Activated naive CD8-positive, alpha-beta T cell treated with anti-CD3 and anti-CD28 coated beads, Interleukin-2, amount 10 ng/mL, durations not matched to agents 7 days and 5 days (primary cell): Measurements from ENCODE around the gene SLC8A1. TPM values are rescaled to one million over a fixed set of nuclear protein-coding genes. Genes with fewer than 3 reads are reported as not detected.

Experiments used
- ATAC-seq: fragments of 150-1000 bp; cut with Tn5 transposase; one replicate; pipeline ENCODE4 v1.10.0; 2021; ENCODE audit warnings: low read depth, moderate library complexity
- POLR2A ChIA-PET: fragments of 350-600 bp; sonication (Branson Sonifier 250); formaldehyde crosslinking; loops from one replicate; lab custom pipeline; 2021; ENCODE audit warnings: antibody characterized with exemption; lab: Charles Lee
- DNase-seq: peaks from one replicate; pipeline ENCODE4 v3.0.0; 2021
- H3K27ac Mint-ChIP-seq: one replicate; pipeline ENCODE4 v1.8.0; 2022; ENCODE audit warnings: mild to moderate bottlenecking, mixed read lengths
- H3K27me3 Mint-ChIP-seq: one replicate; pipeline ENCODE4 v1.8.0; 2022; ENCODE audit warnings: mild to moderate bottlenecking, moderate library complexity, mixed read lengths
- H3K36me3 Mint-ChIP-seq: one replicate; pipeline ENCODE4 v1.8.0; 2021; ENCODE audit warnings: mild to moderate bottlenecking, mixed read lengths
- H3K4me1 Mint-ChIP-seq: one replicate; pipeline ENCODE4 v1.8.0; 2021; ENCODE audit warnings: mixed read lengths
- H3K4me3 Mint-ChIP-seq: one replicate; pipeline ENCODE4 v1.8.0; 2022; ENCODE audit warnings: mild to moderate bottlenecking, moderate library complexity, mixed read lengths
- H3K9me3 Mint-ChIP-seq: one replicate; pipeline ENCODE4 v1.8.0; 2021; ENCODE audit warnings: mixed read lengths
- total RNA-seq, 2 experiments: library from RNA; stranded (reverse); gene quantifications; one replicate each; pipeline ENCODE4 v1.2.3, GENCODE V29; 2021

The SLC8A1 gene
- total RNA-seq, 2 experiments from 2014 or later = 0.68 to 0.75 TPM

DNA sequence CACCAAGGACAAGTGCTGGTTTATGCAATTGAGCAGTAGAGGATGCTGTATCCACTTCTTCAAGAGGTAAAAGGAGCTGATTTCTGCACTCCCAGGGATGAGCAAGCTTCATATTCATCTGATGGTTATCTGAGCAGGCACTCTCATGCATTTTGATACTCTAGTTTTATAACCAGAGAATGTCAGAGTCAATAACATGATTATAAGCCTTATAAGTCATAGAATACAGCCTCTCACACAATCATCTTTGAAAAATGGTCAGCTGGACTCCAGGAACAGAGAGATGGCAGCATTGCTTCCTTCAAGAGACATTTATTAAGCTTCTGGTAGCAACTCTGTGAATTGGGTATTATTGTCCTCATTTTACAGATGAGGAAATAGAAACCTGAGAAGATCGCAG lies 167.1 kb downstream of the SLC8A1 start:
- Mint-ChIP-seq H3K4me1 (no peaks in the 10 kb centered on the region), H3K36me3 (no peaks in the 10 kb centered on the region), H3K27me3 (no peaks in the 10 kb centered on the region), H3K9me3 (no peaks in the 10 kb centered on the region), H3K27ac (no peak overlapping the region), H3K4me3 (no peak overlapping the region)
- ATAC-seq (no peak), DNase-seq (no peak)
- POLR2A ChIA-PET = no interaction called here

DNA sequence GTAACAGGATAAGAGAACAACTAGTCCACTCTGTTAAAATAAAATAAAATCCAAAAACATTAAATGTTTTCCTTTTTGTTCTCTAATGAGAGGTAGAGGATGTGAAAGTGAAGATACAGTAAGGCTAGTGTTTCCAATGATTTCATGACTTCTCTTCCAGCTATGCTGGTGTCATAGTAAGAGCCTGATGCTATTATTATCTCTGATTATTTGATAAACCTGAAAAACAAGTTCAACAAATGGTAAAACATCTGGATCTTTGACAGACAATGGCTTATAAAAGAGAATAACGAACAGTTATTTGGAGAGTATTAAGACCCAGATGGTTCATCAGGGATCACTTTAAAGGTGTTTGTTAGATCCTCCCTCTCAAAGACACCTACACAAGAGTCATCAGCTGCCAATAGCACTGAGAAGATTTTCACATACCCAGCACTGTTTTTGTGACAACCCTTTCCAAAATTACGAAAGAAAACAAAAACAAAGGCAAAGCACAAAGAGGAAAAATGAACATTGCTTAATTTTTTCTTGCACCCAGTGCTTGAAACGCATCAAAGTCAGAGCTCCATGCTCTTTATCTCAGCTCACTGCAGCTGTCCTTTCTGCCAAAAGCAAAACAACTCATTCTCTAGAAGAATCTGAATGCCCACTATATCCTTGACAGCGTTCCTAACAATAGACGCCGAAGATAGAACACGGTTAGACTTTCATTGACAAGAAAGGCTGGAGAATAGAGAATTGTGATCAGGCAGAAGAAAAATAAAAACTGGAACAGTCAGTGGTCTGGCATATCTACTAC lies 168.6 kb downstream of the SLC8A1 start:
- Mint-ChIP-seq H3K9me3 (no peaks in the 10 kb centered on the region), H3K4me1 (no peaks in the 10 kb centered on the region), H3K36me3 (no peaks in the 10 kb centered on the region), H3K27ac (no peak overlapping the region), H3K4me3 (no peak overlapping the region), H3K27me3 (no peaks in the 10 kb centered on the region)
- DNase-seq (no peak), ATAC-seq (no peak)
- POLR2A ChIA-PET = no interaction called here

DNA sequence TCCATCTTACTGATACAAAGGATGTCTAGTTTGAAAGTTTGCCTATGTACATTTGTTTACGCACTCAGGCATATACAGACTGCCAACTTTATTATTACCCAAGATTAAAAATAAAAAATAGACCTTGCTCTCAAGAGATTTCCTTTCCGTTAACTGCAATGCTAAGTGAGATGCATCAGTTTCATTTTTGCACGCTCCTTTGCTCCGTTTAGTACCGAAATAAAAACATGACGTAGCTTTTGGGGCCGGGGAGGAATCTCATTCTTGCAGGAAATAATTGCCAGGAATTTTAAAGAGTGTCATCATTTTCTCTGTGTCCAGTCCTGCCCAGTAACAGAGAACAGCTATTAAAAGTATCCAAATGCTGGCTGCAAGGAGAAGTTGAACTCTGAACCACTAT lies 169.5 kb downstream of the SLC8A1 start:
- no peak overlapping the region for H3K4me3 Mint-ChIP-seq
- no peaks in the 10 kb centered on the region for H3K4me1 Mint-ChIP-seq
- DNase-seq = no peak
- POLR2A ChIA-PET = no interaction called here
- no peaks in the 10 kb centered on the region for H3K36me3 Mint-ChIP-seq
- no peak for ATAC-seq
- peaks cover 2% of the 10 kb centered on the region for H3K27me3 Mint-ChIP-seq
- no peak overlapping the region for H3K27ac Mint-ChIP-seq
- H3K9me3 Mint-ChIP-seq = no peaks in the 10 kb centered on the region

DNA sequence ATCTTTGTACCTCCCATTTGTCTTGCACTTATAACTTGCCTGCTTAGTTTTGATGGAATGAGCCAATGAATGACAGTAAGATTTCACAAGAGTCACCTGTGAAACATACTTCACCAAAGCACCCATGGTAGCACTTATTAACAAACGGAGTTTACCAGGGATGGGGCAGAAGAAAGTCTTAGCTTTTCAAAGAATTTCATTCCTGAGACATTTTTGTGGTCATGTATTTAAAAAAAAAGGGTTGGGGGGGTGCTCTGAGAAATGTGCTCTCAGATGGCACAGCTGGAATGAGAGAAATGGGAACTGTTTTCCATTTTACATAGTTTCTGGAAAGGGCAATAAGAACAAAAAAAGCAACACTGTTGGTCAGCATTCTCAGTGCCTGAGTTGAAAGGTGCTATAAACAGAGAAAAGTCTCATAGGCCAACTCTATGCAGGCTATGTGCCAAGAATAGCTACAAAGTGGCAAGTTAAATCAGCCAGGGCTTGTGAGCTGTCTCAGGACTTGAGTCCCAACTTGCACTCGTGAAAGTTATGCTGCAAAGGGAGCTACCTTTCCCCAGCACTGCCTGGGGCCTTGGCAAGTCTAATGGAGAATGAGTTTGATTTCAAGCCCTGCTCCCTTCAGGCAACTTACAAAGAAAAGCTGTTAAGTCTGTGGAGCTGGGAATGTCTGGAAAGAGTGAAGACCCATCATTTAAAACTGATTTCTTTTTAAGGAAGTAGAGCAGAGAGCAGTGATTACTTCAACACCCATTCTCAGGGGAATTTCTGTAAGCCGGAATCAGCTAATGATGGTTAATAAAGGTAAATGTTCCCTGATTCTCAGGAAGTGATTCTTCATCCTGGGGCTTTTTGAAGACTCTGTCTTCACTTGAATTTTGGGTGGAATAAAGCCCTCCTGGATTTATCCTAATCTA lies 170.6 kb downstream of the SLC8A1 start:
- Mint-ChIP-seq H3K27ac (no peak overlapping the region), H3K4me1 (no peaks in the 10 kb centered on the region), H3K4me3 (no peak overlapping the region), H3K9me3 (no peaks in the 10 kb centered on the region), H3K27me3 (peaks cover 2% of the 10 kb centered on the region), H3K36me3 (no peaks in the 10 kb centered on the region)
- ATAC-seq (no peak), DNase-seq (no peak)
- POLR2A ChIA-PET = no interaction called here

DNA sequence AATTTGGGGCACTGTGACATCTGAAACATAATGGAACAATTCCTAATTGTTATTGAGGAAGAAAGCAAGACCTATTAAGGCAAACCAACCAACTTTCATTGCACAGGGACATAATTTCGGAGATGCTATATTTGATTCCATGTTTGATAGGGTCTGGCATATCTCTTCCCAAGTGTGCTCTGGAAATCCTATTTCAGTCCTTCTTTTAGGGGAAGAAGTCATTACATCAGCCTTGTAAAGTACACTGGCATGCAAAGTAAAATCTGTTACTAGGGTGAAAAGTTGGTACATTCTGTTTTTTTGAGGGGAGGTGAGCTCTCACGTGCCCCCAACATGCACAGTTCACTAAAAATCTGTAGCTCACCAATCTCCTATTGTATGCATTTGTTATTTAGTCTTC lies 172.4 kb downstream of the SLC8A1 start:
- DNase-seq (no peak), ATAC-seq (no peak)
- POLR2A ChIA-PET = no interaction called here
- H3K4me3 Mint-ChIP-seq = no peak overlapping the region
- no peak overlapping the region for H3K27ac Mint-ChIP-seq
- no peaks in the 10 kb centered on the region for H3K4me1 Mint-ChIP-seq
- no peaks in the 10 kb centered on the region for H3K36me3 Mint-ChIP-seq
- H3K27me3 Mint-ChIP-seq = peaks cover 2% of the 10 kb centered on the region
- no peaks in the 10 kb centered on the region for H3K9me3 Mint-ChIP-seq

DNA sequence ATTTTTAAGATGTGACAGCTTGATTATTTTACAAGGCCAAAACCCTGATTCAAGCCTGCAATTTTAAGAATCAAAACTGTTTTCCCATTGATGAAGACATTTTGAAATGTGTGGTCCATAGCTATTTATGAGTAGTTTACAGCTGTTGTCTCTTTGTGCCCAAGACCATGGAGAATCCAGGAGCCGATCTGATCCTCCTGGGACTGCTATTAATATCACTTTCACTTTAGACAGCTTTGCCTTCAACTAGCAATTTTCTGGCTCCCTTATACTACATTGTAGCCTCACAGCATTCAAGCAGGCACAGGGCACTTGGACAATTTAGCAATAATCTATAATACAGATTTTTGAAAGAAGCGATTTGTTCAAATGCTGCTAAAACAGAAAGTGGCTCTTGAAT lies 172.9 kb downstream of the SLC8A1 start:
- Mint-ChIP-seq H3K4me1 (no peaks in the 10 kb centered on the region), H3K27me3 (peaks cover 2% of the 10 kb centered on the region), H3K4me3 (no peak overlapping the region), H3K27ac (no peak overlapping the region), H3K36me3 (no peaks in the 10 kb centered on the region), H3K9me3 (no peaks in the 10 kb centered on the region)
- ATAC-seq (no peak), DNase-seq (no peak)
- POLR2A ChIA-PET = no interaction called here

DNA sequence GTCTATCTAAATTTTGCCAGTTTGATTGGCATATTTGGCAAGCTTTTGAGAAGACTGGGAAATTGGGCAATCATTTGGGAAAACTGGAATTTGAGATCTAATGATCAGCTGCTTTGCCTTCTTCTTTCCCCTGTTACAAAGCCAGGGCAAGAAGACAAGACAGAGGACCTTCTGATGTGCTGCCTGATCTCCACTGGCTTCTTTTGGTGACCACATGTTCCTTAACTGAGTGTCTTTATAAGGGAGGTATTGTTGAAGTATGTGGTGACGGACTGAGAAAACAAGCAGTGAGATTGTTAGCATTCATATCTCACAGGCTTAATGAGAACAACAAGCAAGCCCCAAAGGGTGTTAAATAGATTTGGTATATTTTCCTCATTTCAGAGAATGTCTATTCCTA lies 175.8 kb downstream of the SLC8A1 start:
- Mint-ChIP-seq H3K9me3 (no peaks in the 10 kb centered on the region), H3K4me1 (no peaks in the 10 kb centered on the region), H3K27me3 (peaks cover 2% of the 10 kb centered on the region), H3K27ac (no peak overlapping the region), H3K4me3 (no peak overlapping the region), H3K36me3 (no peaks in the 10 kb centered on the region)
- POLR2A ChIA-PET = no interaction called here
- ATAC-seq = no peak
- no peak for DNase-seq

DNA sequence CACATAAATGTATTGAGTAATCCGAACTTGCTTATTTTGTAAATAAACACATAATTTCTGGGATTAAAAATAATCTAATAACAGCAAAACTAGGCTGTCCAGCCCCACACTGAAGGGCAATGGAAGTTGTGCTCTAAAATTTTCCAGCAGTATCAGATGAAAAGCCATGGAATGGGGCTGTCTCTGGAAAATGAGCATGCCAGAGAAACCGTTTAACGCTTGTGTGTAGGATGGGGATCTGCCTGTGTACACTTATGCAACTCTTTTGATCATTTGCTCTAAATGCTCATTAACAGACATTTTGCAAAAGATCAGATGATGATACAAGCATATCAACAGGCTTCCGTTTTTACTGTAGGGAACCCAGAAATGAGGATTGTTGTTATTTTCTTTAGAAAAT lies 177.6 kb downstream of the SLC8A1 start:
- Mint-ChIP-seq H3K9me3 (no peaks in the 10 kb centered on the region), H3K4me1 (no peaks in the 10 kb centered on the region), H3K27me3 (peaks cover 2% of the 10 kb centered on the region), H3K4me3 (no peak overlapping the region), H3K27ac (no peak overlapping the region), H3K36me3 (no peaks in the 10 kb centered on the region)
- DNase-seq = no peak
- POLR2A ChIA-PET = no interaction called here
- ATAC-seq = no peak

DNA sequence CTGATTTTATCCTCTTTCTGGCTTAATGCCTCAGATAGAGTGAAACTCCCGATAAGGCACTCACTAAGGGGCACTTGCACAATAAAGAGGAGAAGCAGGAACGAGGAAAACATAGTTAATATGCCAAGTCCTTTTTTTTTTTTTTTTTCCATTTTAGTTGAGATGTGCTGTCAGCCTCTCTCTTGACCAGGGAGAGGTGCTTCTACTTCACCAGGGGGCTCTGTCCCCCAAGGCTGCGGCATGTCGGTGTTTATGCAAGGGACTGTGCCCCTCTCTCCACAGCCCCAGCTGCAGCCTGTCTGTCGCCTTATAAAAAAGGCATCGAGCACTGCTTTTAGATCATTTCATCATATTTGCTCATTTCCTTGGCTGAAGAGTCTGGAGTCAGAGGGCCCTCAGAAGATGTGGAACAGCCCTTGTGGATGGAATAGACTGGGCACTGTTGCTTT lies 178.1 kb downstream of the SLC8A1 start:
- Mint-ChIP-seq H3K4me1 (no peaks in the 10 kb centered on the region), H3K27ac (no peak overlapping the region), H3K36me3 (no peaks in the 10 kb centered on the region), H3K27me3 (peaks cover 2% of the 10 kb centered on the region), H3K4me3 (no peak overlapping the region), H3K9me3 (no peaks in the 10 kb centered on the region)
- ATAC-seq (no peak), DNase-seq (no peak)
- POLR2A ChIA-PET = no interaction called here

DNA sequence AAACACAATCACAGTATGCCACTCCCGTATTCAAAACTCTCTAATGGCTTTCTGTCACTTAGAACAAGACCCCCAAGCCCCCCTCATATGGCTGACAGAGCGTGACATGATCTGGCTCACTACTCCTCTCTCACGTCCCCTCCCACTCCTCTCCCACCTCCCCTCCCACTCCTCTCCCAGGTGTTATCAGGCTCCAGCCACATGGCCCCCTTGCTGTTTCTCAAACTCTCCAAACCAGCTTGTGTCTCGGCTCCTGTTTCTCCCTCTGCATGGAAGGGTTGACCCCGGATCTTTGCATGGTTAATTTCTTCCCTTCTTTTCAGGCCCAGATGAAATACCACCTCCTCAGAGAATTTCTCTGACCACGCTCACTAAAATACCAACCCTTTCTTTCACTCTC lies 180.8 kb downstream of the SLC8A1 start:
- Mint-ChIP-seq H3K27ac (no peak overlapping the region), H3K4me1 (no peaks in the 10 kb centered on the region), H3K27me3 (no peaks in the 10 kb centered on the region), H3K9me3 (no peaks in the 10 kb centered on the region), H3K4me3 (no peak overlapping the region), H3K36me3 (no peaks in the 10 kb centered on the region)
- ATAC-seq = no peak
- DNase-seq = no peak
- POLR2A ChIA-PET = no interaction called here

DNA sequence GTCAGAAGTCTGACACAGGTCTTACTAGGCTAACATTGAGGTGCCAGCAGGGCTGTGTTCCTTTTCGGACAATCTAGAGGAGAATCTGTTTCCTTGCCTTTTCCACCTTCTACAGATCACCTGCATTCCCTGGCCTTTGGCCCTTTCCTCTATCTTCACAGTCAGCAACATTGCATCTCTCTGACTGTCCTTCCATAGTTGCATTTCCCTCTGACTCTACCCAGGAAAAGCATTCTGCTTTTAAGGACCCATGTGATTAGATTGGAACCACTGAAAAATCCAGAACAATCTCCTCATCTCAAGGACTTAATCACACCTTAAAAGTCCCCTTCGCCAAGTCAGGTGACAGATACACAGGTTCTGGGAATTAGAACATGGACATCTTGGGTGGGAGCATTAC lies 181.5 kb downstream of the SLC8A1 start:
- Mint-ChIP-seq H3K4me3 (no peak overlapping the region), H3K27me3 (no peaks in the 10 kb centered on the region), H3K4me1 (no peaks in the 10 kb centered on the region), H3K9me3 (no peaks in the 10 kb centered on the region), H3K27ac (no peak overlapping the region), H3K36me3 (no peaks in the 10 kb centered on the region)
- POLR2A ChIA-PET = no interaction called here
- DNase-seq (no peak), ATAC-seq (no peak)

DNA sequence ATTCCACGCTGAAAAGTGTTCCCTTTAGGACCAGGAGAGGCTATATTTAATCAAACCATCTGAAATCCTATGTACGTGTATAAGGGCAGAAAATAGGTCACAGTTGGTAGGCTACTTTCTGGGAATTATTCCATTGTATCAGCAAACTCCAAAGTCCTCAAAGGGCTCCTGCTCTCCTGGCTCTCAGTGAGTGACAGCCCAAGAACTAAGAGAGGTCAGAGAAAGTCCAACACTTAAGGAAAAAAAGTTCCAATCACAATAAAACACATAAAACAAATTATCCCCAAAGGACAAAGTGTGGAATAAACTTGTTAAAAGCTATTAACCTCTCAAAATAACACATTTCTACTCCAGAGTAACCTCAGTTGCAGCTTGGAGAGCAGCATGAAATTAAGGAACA lies 183.3 kb downstream of the SLC8A1 start:
- Mint-ChIP-seq H3K4me3 (no peak overlapping the region), H3K27me3 (no peaks in the 10 kb centered on the region), H3K27ac (no peak overlapping the region), H3K9me3 (no peaks in the 10 kb centered on the region), H3K4me1 (no peaks in the 10 kb centered on the region), H3K36me3 (no peaks in the 10 kb centered on the region)
- ATAC-seq = no peak
- no peak for DNase-seq
- POLR2A ChIA-PET = no interaction called here

DNA sequence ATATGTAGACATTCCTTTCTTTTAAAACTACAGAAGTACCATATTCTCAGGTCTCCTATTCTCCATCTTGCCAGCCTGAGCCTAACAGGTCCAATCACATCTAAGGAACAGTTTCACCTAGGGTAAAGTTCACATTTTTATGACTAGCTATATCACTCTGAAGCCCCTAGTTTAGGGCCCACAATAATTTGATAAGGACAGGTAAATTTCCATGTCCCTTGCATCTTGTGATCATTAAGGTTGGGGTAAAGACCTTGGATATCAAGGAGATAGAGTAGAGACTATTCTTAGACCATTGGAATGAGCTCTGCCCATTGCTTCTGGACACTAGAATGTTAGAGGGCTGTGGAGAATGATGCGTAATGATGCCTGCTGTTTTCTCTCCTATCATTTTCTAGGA lies 185.7 kb downstream of the SLC8A1 start:
- no peaks in the 10 kb centered on the region for H3K9me3 Mint-ChIP-seq
- H3K4me3 Mint-ChIP-seq = no peak overlapping the region
- DNase-seq = no peak
- no peaks in the 10 kb centered on the region for H3K4me1 Mint-ChIP-seq
- H3K36me3 Mint-ChIP-seq = no peaks in the 10 kb centered on the region
- POLR2A ChIA-PET = no interaction called here
- no peak for ATAC-seq
- no peak overlapping the region for H3K27ac Mint-ChIP-seq
- no peaks in the 10 kb centered on the region for H3K27me3 Mint-ChIP-seq

DNA sequence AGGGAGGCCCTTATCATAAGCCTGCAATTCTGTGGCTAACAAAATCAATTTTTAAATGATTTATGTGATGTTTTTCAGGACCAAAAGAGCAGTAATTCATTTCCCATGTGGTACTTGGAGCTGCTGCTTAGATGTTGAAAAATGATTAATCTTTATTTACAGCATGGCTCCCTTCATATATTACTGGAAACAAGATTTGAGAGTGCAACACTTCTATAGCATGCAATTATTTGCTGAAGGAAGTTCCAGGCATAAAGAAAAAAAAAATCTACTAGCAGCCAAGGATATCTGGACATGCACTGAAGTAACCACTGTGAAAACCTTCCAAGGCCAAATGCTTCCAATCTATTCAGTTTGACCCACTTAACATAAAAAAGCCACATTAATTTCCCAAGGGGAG lies 186.3 kb downstream of the SLC8A1 start:
- H3K27me3 Mint-ChIP-seq = no peaks in the 10 kb centered on the region
- DNase-seq (no peak), ATAC-seq (no peak)
- H3K9me3 Mint-ChIP-seq = no peaks in the 10 kb centered on the region
- H3K4me3 Mint-ChIP-seq = no peak overlapping the region
- H3K36me3 Mint-ChIP-seq = no peaks in the 10 kb centered on the region
- H3K4me1 Mint-ChIP-seq = no peaks in the 10 kb centered on the region
- POLR2A ChIA-PET = no interaction called here
- no peak overlapping the region for H3K27ac Mint-ChIP-seq
